ENCODE measurements around the gene MED20. TPM values are rescaled to one million over a fixed set of nuclear protein-coding genes. Genes with fewer than 3 reads are reported as not detected.
A peak's percentile ranks its signal among the peaks of the same experiment; 100 is the strongest.

Gene MED20
- 38.7 and 42.9 TPM in 2 replicates for total RNA-seq (2021; fragmentation: NEBNext Ultra II Directional; extraction: Animal tissue kit (Norgen Biotek cat#: 25700))
- polyA plus RNA-seq (2011; rRNA removed), result 46.6 and 51.8 TPM in 2 replicates
- 50.1 TPM for polyA plus RNA-seq (2011; cell fraction: cytosol; rRNA removed)
- polyA plus RNA-seq (2011; cell fraction: nucleus; rRNA removed), result 39.8 TPM
- 30.8 to 38.3 TPM (median 36.3 TPM) in 4 replicates for polyA plus RNA-seq (2012, experiment 1 of 2)
- 6.6 TPM for polyA plus RNA-seq (2012, experiment 2 of 2)
- 20.7 TPM for polyA plus RNA-seq (2013, experiment 1 of 2)
- 21.7 TPM for polyA plus RNA-seq (2013, experiment 2 of 2)
- polyA minus RNA-seq (2011; rRNA and poly(A)+ RNA removed), result 55.4 and 56.5 TPM in 2 replicates
- polyA minus RNA-seq (2011; cell fraction: cytosol; rRNA and poly(A)+ RNA removed), result 23.5 TPM
- polyA minus RNA-seq (2011; cell fraction: nucleus; rRNA and poly(A)+ RNA removed), result 24.5 TPM
- long read RNA-seq, experiment 1, partial matches to known transcripts, result 6 of 37 reads
- long read RNA-seq, experiment 1, other reads (novel, unspliced or antisense), result 30 of 37 reads
- long read RNA-seq, experiment 2, transcript MED20-201 (4 exons, 2,438 nt), result major isoform, 24 of 53 reads
- long read RNA-seq, experiment 2, partial matches to known transcripts, result 25 of 53 reads
- long read RNA-seq, experiment 2, other reads (novel, unspliced or antisense), result 4 of 53 reads

GRCh38 chr6:41920921-41921711 is at the start of gene MED20, which contains the start of gene BYSL:
MED20 (minus strand) TSS chr6:41921139; CDS start chr6:41921018, 121 bp downstream.
BYSL (plus strand) TSS chr6:41921499; CDS start chr6:41921563, 64 bp downstream.
- FAIRE-seq (no peak), DNase-seq (ENCODE audit: low read depth in 1 of 2, low spot score in 2 of 2) (peak; percentile 75 to 97)
- H2AFZ ChIP-seq (ENCODE audit: low read length), result peak within 1 kb of the TSS; percentile 99
- peaks cover 1 to 11% (median 4%) of the 10 kb centered on the region in 4 experiments; a peak in 3 of 7 replicates for H3K4me1 ChIP-seq (replicated peaks in 1 of 4; ENCODE audit: control insufficient read depth in 3 of 4, insufficient read depth in 4 of 4, low read length in 3 of 4)
- peaks cover 36 to 58% of the 10 kb centered on the region in 2 experiments for H3K79me2 ChIP-seq (ENCODE audit: control insufficient read depth in 1 of 2, insufficient read depth in 2 of 2, low read length in 2 of 2)
- peak within 1 kb of the TSS; percentile 98 for H4K5ac ChIP-seq (ENCODE audit: insufficient read length, low read depth, low read length)
- no peaks in the 10 kb centered on the region for H3K27me3 ChIP-seq (replicated peaks in 1 of 4; ENCODE audit: control insufficient read depth in 3 of 4, extremely low read depth in 1 of 4, insufficient read depth in 3 of 4, low read length in 3 of 4)
- H3K4ac ChIP-seq (replicated peaks; ENCODE audit: insufficient read length, low read depth, low read length), result peak within 1 kb of the TSS; percentile 48
- ChIA-PET CTCF (ENCODE audit: partially characterized antibody) (interaction anchor here (0.6 to 11.4 kb wide), 34 partner anchors 8 to 180 kb away, joined by 3 to 166 read pairs (median 4); partner anchors contain the start of genes CCND3 and TOMM6), POLR2A (ENCODE audit: partially characterized antibody) (interaction anchor here (0.6 to 12.2 kb wide), 41 partner anchors 9 to 724 kb away, joined by 3 to 235 read pairs (median 4); partner anchors contain the start of genes CCND3, MRPS10, TAF8 and TOMM6)
- H3K23ac ChIP-seq (ENCODE audit: insufficient read length), result no peak within 1 kb of the TSS
- no peak within 1 kb of the TSS for H2BK20ac ChIP-seq (ENCODE audit: low read length)
- H2AK5ac ChIP-seq (ENCODE audit: low read depth, low read length), result peak within 1 kb of the TSS; percentile 18
- H2BK120ac ChIP-seq (replicated peaks; ENCODE audit: low read depth, low read length), result peak within 1 kb of the TSS; percentile 70
- peak within 1 kb of the TSS; percentile 100 for H3K18ac ChIP-seq (ENCODE audit: extremely low read depth, low read length)
- no peak within 1 kb of the TSS for H3K14ac ChIP-seq (ENCODE audit: insufficient read length)
- H4K8ac ChIP-seq (ENCODE audit: extremely low read depth, insufficient read depth, low read length), result peak within 1 kb of the TSS; percentile 99; the same call in 1 of the 2 replicates
- H3K79me1 ChIP-seq (ENCODE audit: low read depth, low read length), result peaks cover 15% of the 10 kb centered on the region
- H2BK15ac ChIP-seq (ENCODE audit: low read length), result peak within 1 kb of the TSS; percentile 100
- no peaks in the 10 kb centered on the region for H3K9me3 ChIP-seq (ENCODE audit: insufficient read depth in 2 of 2, low read depth in 1 of 2, low read length in 1 of 2)
- H3K36me3 ChIP-seq (ENCODE audit: control insufficient read depth in 2 of 4, insufficient read depth in 4 of 4, low read length in 3 of 4), result peaks cover 4 to 25% (median 13%) of the 10 kb centered on the region in 4 experiments; a peak in 7 of 8 replicates
- peak within 1 kb of the TSS; percentile 91 for H3K56ac ChIP-seq (replicated peaks; ENCODE audit: insufficient read length, low read depth, low read length)
- peaks cover 10% of the 10 kb centered on the region in 2 experiments for H4K20me1 ChIP-seq (replicated peaks in 1 of 2; ENCODE audit: control insufficient read depth in 1 of 2, insufficient read depth in 2 of 2, low read length in 2 of 2)
- H3K23me2 ChIP-seq (ENCODE audit: low read depth, low read length), result peaks cover 8% of the 10 kb centered on the region; the same call in 1 of the 2 replicates
- peak within 1 kb of the TSS; percentile 79 to 98 (median 87) for H3K4me3 ChIP-seq (ENCODE audit: extremely low read depth in 1 of 4, insufficient read depth in 2 of 4, low read depth in 3 of 4, low read length in 4 of 4)
- 1% methylated on average over 47 of the region's 55 CpGs; no CpG with 5 or more reads in 1 of the 2 experiments for WGBS, 2 experiments (ENCODE audit: extremely low coverage in 1 of 2, insufficient coverage in 1 of 2, insufficient read length in 1 of 2, insufficient replicate concordance in 2 of 2, low coverage in 1 of 2, low lambda C conversion rate in 2 of 2, missing lambda C conversion rate in 1 of 2)
- H4K91ac ChIP-seq (replicated peaks; ENCODE audit: insufficient read length, low read length), result peak within 1 kb of the TSS; percentile 75
- peak within 1 kb of the TSS; percentile 94 to 96 for H3K4me2 ChIP-seq (ENCODE audit: insufficient read depth in 1 of 2, low read depth in 2 of 2, low read length in 2 of 2)
- peak within 1 kb of the TSS; percentile 99 for H2BK5ac ChIP-seq (ENCODE audit: low read depth, low read length)
- peak within 1 kb of the TSS; percentile 98 for H3K27ac ChIP-seq (ENCODE audit: low read depth, low read length)
- H3K9ac ChIP-seq (replicated peaks in 1 of 4; ENCODE audit: extremely low read depth in 1 of 4, low read depth in 3 of 4, low read length in 3 of 4), result peak within 1 kb of the TSS; percentile 88 to 99 (median 94)
- H2BK12ac ChIP-seq (ENCODE audit: low read depth, low read length), result peak within 1 kb of the TSS; percentile 99
- TF ChIP-seq BCL11A (IDR thresholded peaks at IDR 0.05; ENCODE audit: low read depth in 2 of 2, low read length in 2 of 2) (no peak), CHD1 (IDR thresholded peaks at IDR 0.05; ENCODE audit: low read depth, low read length) (no peak), TEAD4 (IDR thresholded peaks at IDR 0.05; ENCODE audit: low read depth, low read length) (no peak), POU5F1 (IDR thresholded peaks at IDR 0.05; ENCODE audit: low read depth, low read length) (no peak), GABPA (IDR thresholded peaks at IDR 0.05; ENCODE audit: borderline replicate concordance, insufficient read depth, low read length) (peak; percentile 73; the same call in 1 of the 2 replicates), E2F6 (IDR thresholded peaks at IDR 0.05) (peak; percentile 74; the same call in 1 of the 2 replicates), TCF12 (IDR thresholded peaks at IDR 0.05; ENCODE audit: low read depth, low read length) (no peak), CHD2 (IDR thresholded peaks at IDR 0.05; ENCODE audit: low read length) (no peak)
